VCaP (cell line): ENCODE data around the gene NEK1.
A peak's percentile ranks its signal among the peaks of the same experiment; 100 is the strongest.

Experiments used
- H3K27ac ChIP-seq: fragments of 450-650 bp; 2 replicates; pipeline ENCODE4 v1.5.1; 2017
- CTCF ChIP-seq: fragments of 450-650 bp; conservative IDR thresholded peaks from 2 replicates; pipeline ENCODE4 v1.5.1; 2017; ENCODE audit warnings: mild to moderate bottlenecking, moderate library complexity

The NEK1 gene

GRCh38 chr4:169640261-169640870 is 28.0 kb upstream of the NEK1 start:
- TF ChIP-seq CTCF = no peak

GRCh38 chr4:169634975-169635374 is 22.6 kb upstream of the NEK1 start:
- H3K27ac ChIP-seq = peak overlapping the region; percentile 86
- no peak for TF ChIP-seq CTCF

More at GRCh38 chr4:169640261-169640870, 28.0 kb upstream of the NEK1 start:
- H3K27ac ChIP-seq = no peak overlapping the region

GRCh38 chr4:169632896-169633295 is 20.5 kb upstream of the NEK1 start:
- peak overlapping the region; percentile 86 for H3K27ac ChIP-seq

GRCh38 chr4:169630069-169630468 is 17.7 kb upstream of the NEK1 start:
- no peak for TF ChIP-seq CTCF
- H3K27ac ChIP-seq = no peak overlapping the region

More at GRCh38 chr4:169632896-169633295, 20.5 kb upstream of the NEK1 start:
- no peak for TF ChIP-seq CTCF

GRCh38 chr4:169628579-169628978 is 16.2 kb upstream of the NEK1 start:
- no peak for TF ChIP-seq CTCF
- no peak overlapping the region for H3K27ac ChIP-seq

GRCh38 chr4:169627307-169627706 is 14.9 kb upstream of the NEK1 start:
- no peak for TF ChIP-seq CTCF
- no peak overlapping the region for H3K27ac ChIP-seq

GRCh38 chr4:169626331-169627282 is 14.2 kb upstream of the NEK1 start:
- no peak for TF ChIP-seq CTCF
- H3K27ac ChIP-seq = no peak overlapping the region
